Left lung (tissue), 10 donors: Measurements from ENCODE around the gene MRM3. TPM values are rescaled to one million over a fixed set of nuclear protein-coding genes. Genes with fewer than 3 reads are reported as not detected.
"Not testable (repeated sequence)": the region's sequence is repeated elsewhere in the genome, so short reads cannot be mapped to it uniquely, and the experiment has no call there.

Source experiments
- ATAC-seq: fragments of 200-7000 bp; cut with Tn5 transposase; one replicate; pipeline ENCODE4 v1.9.1; 2020; ENCODE audit warnings: moderate library complexity
- DNase-seq, 4 donors: peaks; one replicate each; pipeline ENCODE4 v3.0.0-alpha.2; 2013 to 2020
- H3K27ac ChIP-seq, 2 donors: fragments of 200-600 bp; sonication (generic) in 1 of 2; one replicate each; pipeline versions ENCODE4 v1.5.0 to v1.8.0; 2020 to 2021
- H3K27me3 ChIP-seq, 2 donors: fragments of 200-600 bp; sonication (generic) in 1 of 2; one replicate each; pipeline versions ENCODE4 v1.5.0 to v1.8.0; 2020 to 2021
- H3K36me3 ChIP-seq, 2 donors: fragments of 200-600 bp; sonication (generic) in 1 of 2; one replicate each; pipeline versions ENCODE4 v1.5.0 to v1.8.0; 2020 to 2021
- H3K4me1 ChIP-seq, 2 donors: fragments of 200-600 bp; one replicate each; pipeline ENCODE4 v1.8.0; 2021
- H3K4me3 ChIP-seq, 2 donors: fragments of 200-600 bp; sonication (generic) in 1 of 2; one replicate each; pipeline versions ENCODE4 v1.5.0 to v1.8.0; 2020 to 2021; ENCODE audit warnings: mild to moderate bottlenecking in 1 of 2
- H3K9me3 ChIP-seq, 2 donors: fragments of 200-600 bp; sonication (generic) in 1 of 2; one replicate each; pipeline versions ENCODE4 v1.5.0 to v1.8.0; 2020 to 2021
- intact Hi-C, 2 donors: fragments of 100-400 bp; cut with DNase I; formaldehyde crosslinking; loops; one replicate each; pipeline versions ENCODE4 v1.11.2 to v1.14.2; 2022
- polyA plus RNA-seq, 6 donors: library from polyadenylated mRNA; unstranded; fragments of 120-200 nt; gene quantifications; one replicate each; pipeline ENCODE4 v1.2.1, GENCODE V29; 2013; ENCODE audit not compliant: insufficient read length in 6 of 6
- total RNA-seq, 2 donors: library from RNA; stranded (reverse); fragmentation: NEBNext Ultra II Directional; extraction: Animal tissue kit (Norgen Biotek cat#: 25700); gene quantifications; one replicate each; pipeline ENCODE4 v1.2.1, GENCODE V29; 2021
- TF ChIP-seq, protein P1 (sequence below), 2 donors: fragments of 200-600 bp; sonication (generic) in 1 of 2; IDR thresholded peaks; one replicate each; pipeline versions ENCODE4 v1.5.0 to v1.8.0; 2021; ENCODE audit warnings: antibody characterized with exemption in 2 of 2
- donor health status: DM: no; HTN: yes; CAD: no.
- donor health status: DM: no; HTN: no; CAD: no.

The MRM3 gene
- total and polyA plus RNA-seq, 8 donors = 8.9 to 16.5 (median 15.6) TPM

- H3K27ac ChIP-seq = no peak overlapping the region
- no peaks in the 10 kb centered on the region for H3K27me3 ChIP-seq
- H3K36me3 ChIP-seq = peaks cover 0 to 18% of the 10 kb centered on the region in 2 donors
- H3K9me3 ChIP-seq = no peaks in the 10 kb centered on the region
- DNase-seq = no peak
- no peaks in the 10 kb centered on the region for H3K4me1 ChIP-seq
- ATAC-seq = no peak
- TF ChIP-seq, protein P1, sequence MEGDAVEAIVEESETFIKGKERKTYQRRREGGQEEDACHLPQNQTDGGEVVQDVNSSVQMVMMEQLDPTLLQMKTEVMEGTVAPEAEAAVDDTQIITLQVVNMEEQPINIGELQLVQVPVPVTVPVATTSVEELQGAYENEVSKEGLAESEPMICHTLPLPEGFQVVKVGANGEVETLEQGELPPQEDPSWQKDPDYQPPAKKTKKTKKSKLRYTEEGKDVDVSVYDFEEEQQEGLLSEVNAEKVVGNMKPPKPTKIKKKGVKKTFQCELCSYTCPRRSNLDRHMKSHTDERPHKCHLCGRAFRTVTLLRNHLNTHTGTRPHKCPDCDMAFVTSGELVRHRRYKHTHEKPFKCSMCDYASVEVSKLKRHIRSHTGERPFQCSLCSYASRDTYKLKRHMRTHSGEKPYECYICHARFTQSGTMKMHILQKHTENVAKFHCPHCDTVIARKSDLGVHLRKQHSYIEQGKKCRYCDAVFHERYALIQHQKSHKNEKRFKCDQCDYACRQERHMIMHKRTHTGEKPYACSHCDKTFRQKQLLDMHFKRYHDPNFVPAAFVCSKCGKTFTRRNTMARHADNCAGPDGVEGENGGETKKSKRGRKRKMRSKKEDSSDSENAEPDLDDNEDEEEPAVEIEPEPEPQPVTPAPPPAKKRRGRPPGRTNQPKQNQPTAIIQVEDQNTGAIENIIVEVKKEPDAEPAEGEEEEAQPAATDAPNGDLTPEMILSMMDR (IDR thresholded peaks at IDR 0.05) = no peak
- intact Hi-C loops = no loop called here
- H3K4me3 ChIP-seq = no peak overlapping the region
These were observed 21.0 kb downstream of the MRM3 start for GRCh38 chr17:802901-803881.

- Histone ChIP-seq H3K36me3 (peaks cover 0 to 18% of the 10 kb centered on the region in 2 donors), H3K27ac (no peak overlapping the region), H3K27me3 (no peaks in the 10 kb centered on the region), H3K9me3 (no peaks in the 10 kb centered on the region), H3K4me1 (no peaks in the 10 kb centered on the region), H3K4me3 (no peak overlapping the region)
- TF ChIP-seq, protein P1 (IDR thresholded peaks at IDR 0.05) = no peak
- no peak for ATAC-seq
- DNase-seq = no peak
- intact Hi-C loops = no loop called here
These were observed 22.6 kb downstream of the MRM3 start for GRCh38 chr17:804541-805435.

- H3K4me3 ChIP-seq, DNase-seq, intact Hi-C loops, H3K27me3 ChIP-seq, H3K9me3 ChIP-seq, ATAC-seq, H3K4me1 ChIP-seq, H3K36me3 ChIP-seq, H3K27ac ChIP-seq: not testable (repeated sequence)
These were observed 23.7 kb downstream of the MRM3 start for GRCh38 chr17:805886-806285.

DNA sequence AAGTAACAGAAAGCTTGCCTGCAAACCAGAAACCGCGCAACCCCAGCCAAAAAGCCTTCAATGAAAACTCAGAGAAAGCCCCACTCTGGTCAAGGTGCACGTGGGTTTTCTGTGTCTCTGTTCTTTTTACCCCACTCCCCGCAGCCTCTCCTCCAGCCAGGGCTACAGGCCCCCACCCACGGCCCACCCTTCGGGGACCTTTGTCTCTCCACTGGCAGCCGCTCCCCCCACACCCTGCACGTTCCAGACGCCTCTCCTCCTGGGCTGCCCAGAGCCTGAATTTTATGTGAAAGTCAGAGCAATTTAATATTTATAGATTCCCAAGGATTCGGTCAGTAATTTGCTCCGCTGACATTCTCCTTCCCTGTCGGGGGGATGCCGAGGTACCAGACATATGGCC is 24.2 kb downstream of the MRM3 start:
- intact Hi-C loops = no loop called here
- H3K36me3 ChIP-seq = peaks cover 0 to 7% of the 10 kb centered on the region in 2 donors
- ATAC-seq (no peak), DNase-seq (no peak)
- no peaks in the 10 kb centered on the region for H3K4me1 ChIP-seq
- no peak overlapping the region for H3K27ac ChIP-seq
- TF ChIP-seq, protein P1 (IDR thresholded peaks at IDR 0.05) = no peak
- H3K4me3 ChIP-seq = no peak overlapping the region
- no peaks in the 10 kb centered on the region for H3K27me3 ChIP-seq
- H3K9me3 ChIP-seq = no peaks in the 10 kb centered on the region

- ATAC-seq (no peak), DNase-seq (no peak)
- H3K27me3 ChIP-seq = no peaks in the 10 kb centered on the region
- H3K27ac ChIP-seq = no peak overlapping the region
- peaks cover 0 to 7% of the 10 kb centered on the region in 2 donors for H3K36me3 ChIP-seq
- H3K4me1 ChIP-seq = no peaks in the 10 kb centered on the region
- intact Hi-C loops = no loop called here
- TF ChIP-seq, protein P1 (IDR thresholded peaks at IDR 0.05) = no peak
- no peak overlapping the region for H3K4me3 ChIP-seq
- no peaks in the 10 kb centered on the region for H3K9me3 ChIP-seq
These were observed 24.8 kb downstream of the MRM3 start for GRCh38 chr17:806781-807522.
